Left ventricle myocardium inferior (tissue), 1 donor: ENCODE measurements around the gene ADGRG1. TPM values are rescaled to one million over a fixed set of nuclear protein-coding genes. Genes with fewer than 3 reads are reported as not detected.

ENCODE experiments used
- DNase-seq: peaks from one replicate; pipeline ENCODE4 v3.0.0-alpha.2; 2020
- H3K27ac ChIP-seq: fragments of 200-600 bp; replicated peaks from 2 replicates; pipeline ENCODE4 v1.8.0; 2021
- H3K27me3 ChIP-seq: fragments of 200-600 bp; 2 replicates; pipeline ENCODE4 v1.8.0; 2021; ENCODE audit warnings: low read depth
- H3K36me3 ChIP-seq: fragments of 200-600 bp; 2 replicates; pipeline ENCODE4 v1.8.0; 2021
- H3K4me1 ChIP-seq: fragments of 200-600 bp; 2 replicates; pipeline ENCODE4 v1.8.0; 2021
- H3K4me3 ChIP-seq: fragments of 200-600 bp; 2 replicates; pipeline ENCODE4 v1.8.0; 2021; ENCODE audit warnings: mild to moderate bottlenecking, moderate library complexity
- H3K9me3 ChIP-seq: fragments of 200-600 bp; replicated peaks from 2 replicates; pipeline ENCODE4 v1.8.0; 2021
- intact Hi-C: fragments of 100-400 bp; cut with micrococcal nuclease; formaldehyde crosslinking; loops from one replicate; pipeline ENCODE4 v1.11.0; 2022
- total RNA-seq: library from RNA; stranded (reverse); fragmentation: NEBNext Ultra II Directional; extraction: Animal tissue kit (Norgen Biotek cat#: 25700); gene quantifications from one replicate; pipeline ENCODE4 v1.2.1, GENCODE V29; 2021
- TF ChIP-seq, protein P1 (sequence below): fragments of 200-600 bp; IDR thresholded peaks from 2 replicates; pipeline ENCODE4 v1.8.0; 2021; ENCODE audit warnings: antibody characterized with exemption, mild to moderate bottlenecking, borderline replicate concordance
- donor health status: DM: no; HTN: yes; CAD: no; lungs with severe emphysema.

ADGRG1 gene
- total RNA-seq, 1 donor from 2014 or later = 21.3 TPM

DNA sequence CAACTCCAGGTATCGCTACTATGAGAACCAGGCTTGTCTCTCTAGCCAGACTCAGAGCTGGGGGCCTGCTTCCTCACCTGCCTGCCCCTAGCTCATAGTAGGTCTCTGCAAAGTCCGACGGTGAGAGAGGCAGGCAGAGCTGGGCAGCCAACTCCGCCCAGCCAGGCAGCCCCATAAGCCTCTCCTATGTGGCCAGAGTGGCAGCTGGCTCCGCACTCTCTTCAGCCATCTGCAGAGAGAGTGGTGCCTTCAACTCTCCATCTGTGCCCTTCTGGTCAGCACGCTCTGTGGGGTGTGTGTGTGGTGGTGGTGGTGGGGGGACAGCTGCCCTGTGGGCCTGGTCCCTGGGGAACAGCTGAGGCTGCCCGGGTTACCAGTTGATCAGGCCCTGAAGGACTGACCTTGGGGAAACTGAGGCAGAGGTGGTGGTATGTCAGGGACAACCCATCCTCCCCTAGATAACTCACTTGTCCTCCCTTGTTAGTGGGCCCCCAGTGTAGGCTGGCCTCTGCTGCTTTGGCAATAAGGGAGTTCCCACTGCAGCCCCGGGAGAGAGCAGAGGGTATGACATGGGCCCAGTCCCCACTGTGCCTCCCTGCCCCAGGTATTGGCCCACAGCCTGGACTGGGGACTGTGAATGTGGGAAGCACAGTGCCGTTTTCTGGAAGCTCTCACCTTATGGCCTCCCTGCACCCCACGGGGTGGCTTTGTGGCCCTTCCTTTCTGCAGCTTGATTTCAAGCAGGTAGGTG, 1.8 kb upstream of the ADGRG1 start:
- Histone ChIP-seq H3K27ac (peak overlapping the region; percentile 93), H3K4me1 (peaks cover 49% of the 10 kb centered on the region), H3K27me3 (peaks cover 15% of the 10 kb centered on the region), H3K9me3 (no peaks in the 10 kb centered on the region), H3K4me3 (no peak overlapping the region), H3K36me3 (no peaks in the 10 kb centered on the region)
- intact Hi-C loops = no loop called here
- no peak for DNase-seq
- TF ChIP-seq, protein P1, sequence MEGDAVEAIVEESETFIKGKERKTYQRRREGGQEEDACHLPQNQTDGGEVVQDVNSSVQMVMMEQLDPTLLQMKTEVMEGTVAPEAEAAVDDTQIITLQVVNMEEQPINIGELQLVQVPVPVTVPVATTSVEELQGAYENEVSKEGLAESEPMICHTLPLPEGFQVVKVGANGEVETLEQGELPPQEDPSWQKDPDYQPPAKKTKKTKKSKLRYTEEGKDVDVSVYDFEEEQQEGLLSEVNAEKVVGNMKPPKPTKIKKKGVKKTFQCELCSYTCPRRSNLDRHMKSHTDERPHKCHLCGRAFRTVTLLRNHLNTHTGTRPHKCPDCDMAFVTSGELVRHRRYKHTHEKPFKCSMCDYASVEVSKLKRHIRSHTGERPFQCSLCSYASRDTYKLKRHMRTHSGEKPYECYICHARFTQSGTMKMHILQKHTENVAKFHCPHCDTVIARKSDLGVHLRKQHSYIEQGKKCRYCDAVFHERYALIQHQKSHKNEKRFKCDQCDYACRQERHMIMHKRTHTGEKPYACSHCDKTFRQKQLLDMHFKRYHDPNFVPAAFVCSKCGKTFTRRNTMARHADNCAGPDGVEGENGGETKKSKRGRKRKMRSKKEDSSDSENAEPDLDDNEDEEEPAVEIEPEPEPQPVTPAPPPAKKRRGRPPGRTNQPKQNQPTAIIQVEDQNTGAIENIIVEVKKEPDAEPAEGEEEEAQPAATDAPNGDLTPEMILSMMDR = no peak

DNA sequence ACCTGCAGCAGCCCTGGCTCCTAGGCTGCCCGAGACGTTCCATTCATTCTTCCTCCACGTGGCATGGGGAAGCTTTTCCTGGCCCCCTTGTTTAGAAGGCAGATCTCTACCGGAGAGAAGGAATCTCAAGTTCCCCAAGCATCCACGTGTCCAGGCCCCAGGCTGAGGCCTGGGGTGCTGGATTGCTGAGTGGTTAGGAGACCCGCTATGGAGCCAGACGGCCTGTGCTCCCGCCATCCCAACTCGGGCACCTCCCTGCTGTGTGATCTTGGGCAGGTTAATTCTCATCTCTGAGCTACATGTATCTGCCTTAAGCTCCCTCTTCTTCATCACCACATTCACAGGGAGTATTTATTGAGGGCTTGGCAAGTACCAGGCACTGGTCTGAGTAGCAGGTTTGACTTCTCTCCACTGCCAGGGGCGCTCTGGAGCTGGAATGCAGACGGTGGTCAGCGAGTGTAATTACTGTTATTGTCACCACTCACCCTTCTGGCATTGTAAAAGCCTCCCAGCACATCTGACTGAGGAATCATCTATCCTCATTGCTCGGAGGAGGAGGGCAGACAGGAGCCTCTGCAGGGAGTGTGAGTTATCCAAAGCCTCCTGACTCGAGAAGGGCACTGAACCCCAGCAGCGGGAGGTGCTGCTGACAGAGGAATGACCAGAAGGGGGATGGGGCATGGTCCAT, 1.1 kb upstream of the ADGRG1 start:
- Histone ChIP-seq H3K4me3 (peak overlapping the region; percentile 70), H3K4me1 (peaks cover 56% of the 10 kb centered on the region), H3K36me3 (no peaks in the 10 kb centered on the region), H3K27me3 (peaks cover 15% of the 10 kb centered on the region), H3K9me3 (no peaks in the 10 kb centered on the region), H3K27ac (peak overlapping the region; percentile 93)
- TF ChIP-seq, protein P1 = peak; percentile 29
- DNase-seq = no peak
- intact Hi-C loops = no loop called here

DNA sequence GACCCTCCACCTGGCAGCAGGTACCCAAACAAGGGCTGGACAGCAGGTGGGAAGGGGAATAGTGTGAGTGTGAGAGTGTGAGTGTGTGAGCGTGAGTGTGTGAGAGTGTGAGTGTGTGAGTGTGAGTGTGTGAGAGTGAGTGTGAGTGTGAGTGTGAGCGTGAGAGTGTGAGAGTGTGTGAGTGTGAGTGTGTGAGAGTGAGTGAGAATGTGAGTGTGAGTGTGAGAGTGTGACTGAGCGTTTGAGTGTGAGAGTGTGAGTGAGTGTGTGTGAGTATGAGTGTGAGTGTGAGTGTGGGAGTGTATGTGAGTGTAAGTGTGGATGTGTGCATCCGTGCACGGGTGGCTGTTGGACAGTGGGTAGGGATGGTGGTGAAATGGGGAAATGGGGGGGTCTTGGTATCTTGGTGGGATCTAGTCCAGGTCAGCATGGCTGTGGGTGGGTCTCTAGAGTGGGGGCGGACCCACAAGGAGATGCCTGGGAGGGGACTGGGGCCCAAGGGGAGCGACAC, 408 bp downstream of the ADGRG1 start:
- DNase-seq = no peak
- no peaks in the 10 kb centered on the region for H3K36me3 ChIP-seq
- H3K27ac ChIP-seq = peak overlapping the region; percentile 93
- TF ChIP-seq, protein P1 = no peak
- peaks cover 62% of the 10 kb centered on the region for H3K4me1 ChIP-seq
- peaks cover 15% of the 10 kb centered on the region for H3K27me3 ChIP-seq
- intact Hi-C loops = no loop called here
- H3K4me3 ChIP-seq = peak overlapping the region; percentile 70
- H3K9me3 ChIP-seq = no peaks in the 10 kb centered on the region

DNA sequence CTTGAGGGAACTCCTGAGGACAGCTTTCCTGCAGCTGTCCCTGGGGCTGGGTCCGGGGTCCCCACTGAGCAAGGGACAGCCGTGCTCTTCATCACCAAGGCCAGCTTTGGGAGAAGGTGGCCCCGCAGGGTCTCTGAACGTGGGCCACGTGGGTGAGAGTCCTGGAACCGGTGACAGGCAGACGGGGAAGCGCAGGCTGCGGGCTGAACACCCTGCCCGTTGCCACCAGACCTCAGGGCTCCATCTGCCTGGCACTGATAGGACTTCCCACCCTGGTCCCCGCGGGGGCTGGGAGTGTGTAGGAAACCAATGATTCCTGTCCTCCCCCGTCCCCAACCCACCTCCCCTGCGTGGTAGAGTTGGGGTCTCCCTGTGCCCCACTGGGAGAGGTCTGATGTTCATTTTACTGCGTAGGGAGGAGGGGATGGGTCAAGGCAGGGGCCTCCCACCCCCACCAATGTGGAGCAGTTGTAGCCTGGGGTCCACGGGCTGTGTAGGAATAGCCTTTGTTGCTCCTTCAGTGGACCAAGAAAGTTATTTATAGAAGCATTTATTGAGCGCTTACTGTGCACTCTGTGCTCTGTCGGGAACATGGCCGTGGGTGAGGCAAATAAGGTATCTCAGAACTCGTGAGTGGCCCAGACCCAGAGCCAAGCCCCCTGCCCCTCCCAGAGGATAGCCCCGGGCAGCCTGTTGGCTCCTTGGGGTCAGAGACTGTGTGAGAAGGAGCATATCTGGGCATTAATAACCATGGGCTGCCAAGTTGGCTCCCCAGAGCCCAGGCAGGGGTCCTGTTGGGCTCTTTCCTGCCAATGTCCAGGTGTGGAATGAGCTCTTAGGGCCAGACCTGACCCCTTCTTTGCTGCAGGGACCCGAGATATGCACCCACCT, 1.3 kb downstream of the ADGRG1 start:
- Histone ChIP-seq H3K27ac (peak overlapping the region; percentile 93), H3K27me3 (peaks cover 19% of the 10 kb centered on the region), H3K4me1 (peaks cover 63% of the 10 kb centered on the region), H3K4me3 (peak overlapping the region; percentile 70), H3K9me3 (no peaks in the 10 kb centered on the region), H3K36me3 (no peaks in the 10 kb centered on the region)
- no peak for DNase-seq
- TF ChIP-seq, protein P1 = no peak
- intact Hi-C loops = no loop called here

DNA sequence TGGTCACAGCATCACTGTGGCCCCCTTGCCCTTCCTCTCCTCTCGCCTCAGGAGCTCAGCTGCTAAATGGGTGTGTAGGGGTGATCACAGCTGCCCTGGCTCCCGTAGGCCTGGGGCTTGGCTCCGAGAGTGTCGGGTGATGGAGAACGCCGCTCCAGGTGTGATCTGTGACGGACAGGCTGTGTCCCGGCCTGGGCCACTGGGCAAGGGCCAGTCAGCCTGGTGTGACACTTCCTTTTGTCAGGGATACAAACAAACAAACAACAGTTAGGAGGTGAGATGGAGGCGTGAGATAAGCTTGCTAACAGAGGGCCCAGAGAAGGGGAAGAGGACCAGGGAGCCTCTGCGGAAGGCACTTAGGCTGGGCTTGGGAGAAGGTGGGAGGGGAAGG, 2.0 kb downstream of the ADGRG1 start:
- TF ChIP-seq, protein P1 = no peak
- H3K27me3 ChIP-seq = peaks cover 21% of the 10 kb centered on the region
- no peaks in the 10 kb centered on the region for H3K9me3 ChIP-seq
- H3K4me3 ChIP-seq = peak overlapping the region; percentile 70
- intact Hi-C loops = no loop called here
- DNase-seq = no peak
- H3K4me1 ChIP-seq = peaks cover 64% of the 10 kb centered on the region
- no peaks in the 10 kb centered on the region for H3K36me3 ChIP-seq
- peak overlapping the region; percentile 93 for H3K27ac ChIP-seq
